ENCODE data around the gene ZDHHC14.

The ZDHHC14 gene

DNA sequence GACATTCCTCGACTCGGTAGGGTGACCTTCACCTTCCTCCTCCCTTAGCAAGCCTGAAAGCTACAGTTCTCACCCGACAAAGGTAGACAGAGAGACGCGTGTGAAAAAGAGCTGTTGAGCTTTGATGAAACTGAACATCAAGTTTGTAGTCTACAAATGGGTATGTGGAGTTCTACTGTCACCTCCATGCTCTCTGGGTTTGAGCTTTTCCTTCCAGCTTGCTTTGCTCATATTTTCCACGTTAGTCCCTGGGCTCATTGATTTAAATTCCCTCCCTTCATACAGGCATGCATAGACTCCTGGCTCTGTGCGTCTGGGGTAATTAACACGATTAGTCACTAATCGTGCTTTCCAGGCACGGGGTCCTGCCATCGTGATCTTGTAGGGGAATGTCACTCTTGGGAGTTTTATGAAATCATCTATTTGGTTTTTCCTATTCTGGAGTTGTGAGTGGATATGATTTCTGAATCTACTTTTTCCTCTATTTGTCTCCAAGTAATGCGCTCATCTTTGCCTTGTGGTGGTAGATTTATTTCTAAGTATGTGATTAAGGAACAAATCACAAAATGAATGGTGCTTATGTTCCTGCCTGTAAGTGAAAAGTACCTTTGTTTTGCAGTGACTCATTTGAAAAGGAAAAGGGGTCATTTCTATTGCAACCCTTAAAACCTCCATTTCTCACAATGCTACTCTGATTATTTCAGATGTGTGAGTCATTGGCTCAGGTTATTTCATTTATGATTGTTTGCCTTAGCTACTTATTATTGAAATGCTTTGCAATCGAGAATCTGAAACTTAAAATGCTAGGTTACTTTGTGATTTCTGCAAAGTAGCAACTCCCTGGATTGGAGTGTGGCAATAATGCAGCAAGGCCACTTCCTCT lies 154.6 kb downstream of the ZDHHC14 start:
- Histone ChIP-seq H3K4me3 (ENCODE audit: low read length) (no peak overlapping the region), H3K27ac (ENCODE audit: low read depth, low read length) (no peak overlapping the region), H3K36me3 (ENCODE audit: control insufficient read depth, insufficient read depth, low read length) (no peaks in the 10 kb centered on the region), H3K4me1 (ENCODE audit: control insufficient read depth, insufficient read depth, low read length) (peaks cover 9% of the 10 kb centered on the region), H3K9ac (ENCODE audit: low read length) (no peak overlapping the region), H3K27me3 (ENCODE audit: control insufficient read depth, insufficient read depth, low read length) (no peaks in the 10 kb centered on the region)

GRCh38 chr6:157536223-157536545 lies 155.2 kb downstream of the ZDHHC14 start:
- Histone ChIP-seq H3K27me3 (ENCODE audit: control insufficient read depth, insufficient read depth, low read length) (no peaks in the 10 kb centered on the region), H3K4me3 (ENCODE audit: low read length) (no peak overlapping the region), H3K36me3 (ENCODE audit: control insufficient read depth, insufficient read depth, low read length) (no peaks in the 10 kb centered on the region), H3K27ac (ENCODE audit: low read depth, low read length) (no peak overlapping the region), H3K4me1 (ENCODE audit: control insufficient read depth, insufficient read depth, low read length) (peaks cover 9% of the 10 kb centered on the region), H3K9ac (ENCODE audit: low read length) (no peak overlapping the region)

- Histone ChIP-seq H3K4me3 (ENCODE audit: low read length) (no peak overlapping the region), H3K27ac (ENCODE audit: low read depth, low read length) (no peak overlapping the region), H3K4me1 (ENCODE audit: control insufficient read depth, insufficient read depth, low read length) (peaks cover 9% of the 10 kb centered on the region), H3K9ac (ENCODE audit: low read length) (no peak overlapping the region), H3K36me3 (ENCODE audit: control insufficient read depth, insufficient read depth, low read length) (no peaks in the 10 kb centered on the region), H3K27me3 (ENCODE audit: control insufficient read depth, insufficient read depth, low read length) (no peaks in the 10 kb centered on the region)
Measured at GRCh38 chr6:157537556-157537955, 156.6 kb downstream of the ZDHHC14 start.

DNA sequence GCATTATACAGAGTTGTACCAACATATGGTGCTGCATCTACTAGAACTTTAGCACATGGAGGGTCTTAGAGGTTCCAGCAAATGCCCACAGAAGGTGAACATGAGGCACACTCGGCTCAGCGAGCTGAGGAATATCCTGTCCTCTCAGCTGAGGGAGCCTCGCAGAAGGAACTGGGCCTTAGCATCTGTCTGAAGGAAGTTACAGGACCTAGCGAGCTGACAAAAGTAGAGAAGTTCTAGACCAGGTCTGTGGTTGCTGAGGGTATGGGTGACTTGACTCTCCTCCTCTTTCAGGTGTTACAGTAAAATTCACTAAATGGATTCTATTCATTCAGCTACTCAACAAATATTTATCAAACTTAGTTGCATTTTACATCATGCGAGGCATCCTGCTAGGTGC lies 157.2 kb downstream of the ZDHHC14 start:
- no peak overlapping the region for H3K27ac ChIP-seq (ENCODE audit: low read depth, low read length)
- no peaks in the 10 kb centered on the region for H3K27me3 ChIP-seq (ENCODE audit: control insufficient read depth, insufficient read depth, low read length)
- no peaks in the 10 kb centered on the region for H3K36me3 ChIP-seq (ENCODE audit: control insufficient read depth, insufficient read depth, low read length)
- no peak overlapping the region for H3K9ac ChIP-seq (ENCODE audit: low read length)
- H3K4me1 ChIP-seq (ENCODE audit: control insufficient read depth, insufficient read depth, low read length): peaks cover 9% of the 10 kb centered on the region
- no peak overlapping the region for H3K4me3 ChIP-seq (ENCODE audit: low read length)

GRCh38 chr6:157538698-157539097 lies 157.7 kb downstream of the ZDHHC14 start:
- Histone ChIP-seq H3K9ac (ENCODE audit: low read length) (no peak overlapping the region), H3K27ac (ENCODE audit: low read depth, low read length) (no peak overlapping the region)

GRCh38 chr6:157539421-157539822 lies 158.4 kb downstream of the ZDHHC14 start:
- no peaks in the 10 kb centered on the region for H3K27me3 ChIP-seq (ENCODE audit: control insufficient read depth, insufficient read depth, low read length)
- H3K4me3 ChIP-seq (ENCODE audit: low read length): no peak overlapping the region
- peaks cover 9% of the 10 kb centered on the region for H3K4me1 ChIP-seq (ENCODE audit: control insufficient read depth, insufficient read depth, low read length)
- no peak overlapping the region for H3K9ac ChIP-seq (ENCODE audit: low read length)
- H3K36me3 ChIP-seq (ENCODE audit: control insufficient read depth, insufficient read depth, low read length): peaks cover 2% of the 10 kb centered on the region
- H3K27ac ChIP-seq (ENCODE audit: low read depth, low read length): no peak overlapping the region

More at GRCh38 chr6:157538698-157539097, 157.7 kb downstream of the ZDHHC14 start:
- peaks cover 2% of the 10 kb centered on the region for H3K36me3 ChIP-seq (ENCODE audit: control insufficient read depth, insufficient read depth, low read length)
- H3K4me1 ChIP-seq (ENCODE audit: control insufficient read depth, insufficient read depth, low read length): peaks cover 9% of the 10 kb centered on the region
- H3K4me3 ChIP-seq (ENCODE audit: low read length): no peak overlapping the region
- no peaks in the 10 kb centered on the region for H3K27me3 ChIP-seq (ENCODE audit: control insufficient read depth, insufficient read depth, low read length)

DNA sequence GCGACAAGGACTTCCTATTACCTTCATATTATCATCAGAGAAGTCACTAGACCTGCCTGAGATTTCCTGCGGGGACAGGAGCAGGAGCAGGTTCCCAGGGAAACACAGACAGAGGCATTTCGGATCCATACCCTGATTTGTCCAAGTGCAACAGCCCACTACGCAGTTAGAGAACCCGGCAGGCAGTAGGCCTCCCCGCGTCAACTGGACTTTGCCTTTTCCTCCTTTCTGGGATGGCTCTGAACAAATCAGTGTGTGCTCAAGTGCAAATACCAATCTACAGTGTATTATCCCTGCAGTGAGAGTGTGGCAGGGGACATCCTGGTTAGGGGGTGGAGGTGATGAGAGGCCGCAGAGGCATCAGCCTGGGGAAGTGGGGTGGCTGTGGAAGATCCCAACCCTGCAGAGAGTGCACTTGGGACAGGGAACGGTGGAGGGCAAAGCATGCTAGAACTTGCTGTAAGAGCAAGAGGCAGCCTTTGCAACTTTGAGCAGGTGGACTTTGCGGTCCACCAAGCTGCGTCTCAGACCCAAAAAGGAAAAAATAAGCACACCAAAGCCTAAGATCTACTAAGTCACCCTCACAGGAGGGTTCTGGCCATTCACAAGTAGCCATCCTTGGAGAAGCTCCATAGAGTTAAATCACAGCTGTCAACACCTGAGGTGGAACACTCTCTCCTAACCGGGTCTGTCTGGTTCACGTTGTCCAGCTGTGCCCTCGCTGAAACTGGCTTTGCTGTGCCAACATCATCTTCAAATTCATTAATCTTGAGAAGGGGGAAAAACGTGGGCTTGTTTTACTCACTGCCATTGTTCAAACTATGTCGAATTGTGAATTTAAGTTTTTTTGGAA lies 159.1 kb downstream of the ZDHHC14 start:
- no peak overlapping the region for H3K9ac ChIP-seq (ENCODE audit: low read length)
- H3K4me3 ChIP-seq (ENCODE audit: low read length): no peak overlapping the region
- H3K27ac ChIP-seq (ENCODE audit: low read depth, low read length): no peak overlapping the region
- peaks cover 2% of the 10 kb centered on the region for H3K36me3 ChIP-seq (ENCODE audit: control insufficient read depth, insufficient read depth, low read length)
- H3K27me3 ChIP-seq (ENCODE audit: control insufficient read depth, insufficient read depth, low read length): no peaks in the 10 kb centered on the region
- H3K4me1 ChIP-seq (ENCODE audit: control insufficient read depth, insufficient read depth, low read length): peaks cover 9% of the 10 kb centered on the region

GRCh38 chr6:157541618-157542413 lies 160.8 kb downstream of the ZDHHC14 start:
- no peaks in the 10 kb centered on the region for H3K27me3 ChIP-seq (ENCODE audit: control insufficient read depth, insufficient read depth, low read length)
- no peaks in the 10 kb centered on the region for H3K4me1 ChIP-seq (ENCODE audit: control insufficient read depth, insufficient read depth, low read length)
- peaks cover 2% of the 10 kb centered on the region for H3K36me3 ChIP-seq (ENCODE audit: control insufficient read depth, insufficient read depth, low read length)
- H3K27ac ChIP-seq (ENCODE audit: low read depth, low read length): no peak overlapping the region
- no peak overlapping the region for H3K9ac ChIP-seq (ENCODE audit: low read length)
- no peak overlapping the region for H3K4me3 ChIP-seq (ENCODE audit: low read length)

GRCh38 chr6:157542414-157543160 lies 161.6 kb downstream of the ZDHHC14 start:
- H3K9ac ChIP-seq (ENCODE audit: low read length): no peak overlapping the region
- H3K27me3 ChIP-seq (ENCODE audit: control insufficient read depth, insufficient read depth, low read length): no peaks in the 10 kb centered on the region
- no peak overlapping the region for H3K27ac ChIP-seq (ENCODE audit: low read depth, low read length)
- H3K4me1 ChIP-seq (ENCODE audit: control insufficient read depth, insufficient read depth, low read length): no peaks in the 10 kb centered on the region
- no peak overlapping the region for H3K4me3 ChIP-seq (ENCODE audit: low read length)
- H3K36me3 ChIP-seq (ENCODE audit: control insufficient read depth, insufficient read depth, low read length): peaks cover 2% of the 10 kb centered on the region

- Histone ChIP-seq H3K9ac (ENCODE audit: low read length) (no peak overlapping the region), H3K27ac (ENCODE audit: low read depth, low read length) (no peak overlapping the region), H3K27me3 (ENCODE audit: control insufficient read depth, insufficient read depth, low read length) (no peaks in the 10 kb centered on the region), H3K36me3 (ENCODE audit: control insufficient read depth, insufficient read depth, low read length) (peaks cover 2% of the 10 kb centered on the region), H3K4me1 (ENCODE audit: control insufficient read depth, insufficient read depth, low read length) (no peaks in the 10 kb centered on the region), H3K4me3 (ENCODE audit: low read length) (no peak overlapping the region)
Measured at GRCh38 chr6:157546321-157546720, 165.3 kb downstream of the ZDHHC14 start.

DNA sequence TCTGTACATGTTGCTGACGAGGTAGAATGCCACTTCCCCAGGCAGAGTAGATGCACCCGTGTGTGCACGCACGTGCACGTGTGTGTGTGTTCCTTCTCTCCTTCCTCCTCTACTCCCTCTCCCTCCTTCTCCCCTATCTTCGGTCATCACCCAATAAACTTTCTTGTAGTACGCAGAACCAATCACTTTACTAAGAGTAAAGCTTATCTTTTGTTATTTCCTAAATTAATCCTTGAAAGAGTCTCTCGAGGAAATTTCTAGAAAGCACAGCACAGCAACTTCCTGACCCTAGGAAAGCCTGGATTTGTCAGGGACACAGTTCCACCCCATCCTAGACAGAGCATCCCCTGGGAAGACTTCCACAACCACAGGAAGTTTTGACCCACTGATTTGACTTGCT lies 166.1 kb downstream of the ZDHHC14 start:
- H3K4me1 ChIP-seq (ENCODE audit: control insufficient read depth, insufficient read depth, low read length): no peaks in the 10 kb centered on the region
- no peak overlapping the region for H3K9ac ChIP-seq (ENCODE audit: low read length)
- no peaks in the 10 kb centered on the region for H3K27me3 ChIP-seq (ENCODE audit: control insufficient read depth, insufficient read depth, low read length)
- peaks cover 2% of the 10 kb centered on the region for H3K36me3 ChIP-seq (ENCODE audit: control insufficient read depth, insufficient read depth, low read length)
- H3K4me3 ChIP-seq (ENCODE audit: low read length): no peak overlapping the region
- no peak overlapping the region for H3K27ac ChIP-seq (ENCODE audit: low read depth, low read length)
